ENCODE results near the gene SYPL1.

Gene SYPL1

GRCh38 chr7:106119719-106120118 lies 7.6 kb upstream of the SYPL1 start:
- H3K27me3 ChIP-seq (ENCODE audit: insufficient read depth, low read length) = no peaks in the 10 kb centered on the region
- H3K36me3 ChIP-seq (ENCODE audit: insufficient read depth, low read depth, low read length) = no peaks in the 10 kb centered on the region
- no peak overlapping the region for H3K4me3 ChIP-seq (ENCODE audit: low read length)
- peaks cover 9% of the 10 kb centered on the region; the same call in 1 of the 2 replicates for H3K4me1 ChIP-seq (ENCODE audit: insufficient read depth, low read length)
- no peak overlapping the region for H3K9ac ChIP-seq (ENCODE audit: low read depth, low read length)
- H3K9me3 ChIP-seq (ENCODE audit: insufficient read depth, low read depth, low read length) = no peaks in the 10 kb centered on the region
- H3K27ac ChIP-seq (ENCODE audit: low read length) = no peak overlapping the region

GRCh38 chr7:106117786-106118544 lies 5.9 kb upstream of the SYPL1 start:
- Histone ChIP-seq H3K36me3 (ENCODE audit: insufficient read depth, low read depth, low read length) (no peaks in the 10 kb centered on the region), H3K4me3 (ENCODE audit: low read length) (no peak overlapping the region), H3K9ac (ENCODE audit: low read depth, low read length) (no peak overlapping the region), H3K27me3 (ENCODE audit: insufficient read depth, low read length) (0 out of 2 replicates have a peak, but pooled peaks cover 6% of the 10 kb centered on the region), H3K27ac (ENCODE audit: low read length) (no peak overlapping the region), H3K9me3 (ENCODE audit: insufficient read depth, low read depth, low read length) (no peaks in the 10 kb centered on the region), H3K4me1 (ENCODE audit: insufficient read depth, low read length) (peaks cover 11% of the 10 kb centered on the region; the same call in 1 of the 2 replicates)

GRCh38 chr7:106116161-106116704 lies 4.1 kb upstream of the SYPL1 start:
- Histone ChIP-seq H3K4me1 (ENCODE audit: insufficient read depth, low read length) (peaks cover 15% of the 10 kb centered on the region; the same call in 1 of the 2 replicates), H3K4me3 (ENCODE audit: low read length) (no peak overlapping the region), H3K36me3 (ENCODE audit: insufficient read depth, low read depth, low read length) (no peaks in the 10 kb centered on the region), H3K9me3 (ENCODE audit: insufficient read depth, low read depth, low read length) (no peaks in the 10 kb centered on the region), H3K9ac (ENCODE audit: low read depth, low read length) (no peak overlapping the region), H3K27ac (ENCODE audit: low read length) (no peak overlapping the region), H3K27me3 (ENCODE audit: insufficient read depth, low read length) (peaks cover 10% of the 10 kb centered on the region)

- Histone ChIP-seq H3K27ac (ENCODE audit: low read length) (no peak overlapping the region), H3K9me3 (ENCODE audit: insufficient read depth, low read depth, low read length) (no peaks in the 10 kb centered on the region)
Observed at GRCh38 chr7:106114716-106115383, 2.7 kb upstream of the SYPL1 start.

GRCh38 chr7:106112972-106113421 lies 885 bp upstream of the SYPL1 start:
- Histone ChIP-seq H3K9ac (ENCODE audit: low read depth, low read length) (peak overlapping the region; percentile 58; the same call in 1 of the 2 replicates), H3K4me3 (ENCODE audit: low read length) (peak overlapping the region; percentile 78), H3K36me3 (ENCODE audit: insufficient read depth, low read depth, low read length) (no peaks in the 10 kb centered on the region), H3K27ac (ENCODE audit: low read length) (no peak overlapping the region), H3K4me1 (ENCODE audit: insufficient read depth, low read length) (peaks cover 27% of the 10 kb centered on the region), H3K27me3 (ENCODE audit: insufficient read depth, low read length) (peaks cover 18% of the 10 kb centered on the region), H3K9me3 (ENCODE audit: insufficient read depth, low read depth, low read length) (no peaks in the 10 kb centered on the region)

More at GRCh38 chr7:106114716-106115383, 2.7 kb upstream of the SYPL1 start:
- H3K9ac ChIP-seq (ENCODE audit: low read depth, low read length) = no peak overlapping the region
- peaks cover 18% of the 10 kb centered on the region; the same call in 1 of the 2 replicates for H3K4me1 ChIP-seq (ENCODE audit: insufficient read depth, low read length)
- H3K36me3 ChIP-seq (ENCODE audit: insufficient read depth, low read depth, low read length) = no peaks in the 10 kb centered on the region
- H3K4me3 ChIP-seq (ENCODE audit: low read length) = no peak overlapping the region
- H3K27me3 ChIP-seq (ENCODE audit: insufficient read depth, low read length) = peaks cover 18% of the 10 kb centered on the region

- H3K4me1 ChIP-seq (ENCODE audit: insufficient read depth, low read length) = peaks cover 27% of the 10 kb centered on the region
- H3K4me3 ChIP-seq (ENCODE audit: low read length) = peak overlapping the region; percentile 78
- H3K27ac ChIP-seq (ENCODE audit: low read length) = no peak overlapping the region
- peak overlapping the region; percentile 81 for H3K9ac ChIP-seq (ENCODE audit: low read depth, low read length)
- no peaks in the 10 kb centered on the region for H3K36me3 ChIP-seq (ENCODE audit: insufficient read depth, low read depth, low read length)
- H3K9me3 ChIP-seq (ENCODE audit: insufficient read depth, low read depth, low read length) = no peaks in the 10 kb centered on the region
- H3K27me3 ChIP-seq (ENCODE audit: insufficient read depth, low read length) = peaks cover 18% of the 10 kb centered on the region
Observed at GRCh38 chr7:106111655-106112117, 426 bp downstream of the SYPL1 start.

- peak overlapping the region; percentile 81 for H3K9ac ChIP-seq (ENCODE audit: low read depth, low read length)
- H3K4me3 ChIP-seq (ENCODE audit: low read length) = peak overlapping the region; percentile 78
- no peaks in the 10 kb centered on the region for H3K9me3 ChIP-seq (ENCODE audit: insufficient read depth, low read depth, low read length)
- no peaks in the 10 kb centered on the region for H3K36me3 ChIP-seq (ENCODE audit: insufficient read depth, low read depth, low read length)
- H3K4me1 ChIP-seq (ENCODE audit: insufficient read depth, low read length) = peaks cover 27% of the 10 kb centered on the region
- H3K27me3 ChIP-seq (ENCODE audit: insufficient read depth, low read length) = peaks cover 18% of the 10 kb centered on the region
- no peak overlapping the region for H3K27ac ChIP-seq (ENCODE audit: low read length)
Observed at GRCh38 chr7:106110885-106111654, 1.0 kb downstream of the SYPL1 start.

- no peaks in the 10 kb centered on the region for H3K36me3 ChIP-seq (ENCODE audit: insufficient read depth, low read depth, low read length)
- H3K4me1 ChIP-seq (ENCODE audit: insufficient read depth, low read length) = peaks cover 27% of the 10 kb centered on the region
- H3K27me3 ChIP-seq (ENCODE audit: insufficient read depth, low read length) = peaks cover 18% of the 10 kb centered on the region
- no peak overlapping the region for H3K9ac ChIP-seq (ENCODE audit: low read depth, low read length)
- no peaks in the 10 kb centered on the region for H3K9me3 ChIP-seq (ENCODE audit: insufficient read depth, low read depth, low read length)
- H3K27ac ChIP-seq (ENCODE audit: low read length) = no peak overlapping the region
- H3K4me3 ChIP-seq (ENCODE audit: low read length) = peak overlapping the region; percentile 78
Observed at GRCh38 chr7:106110238-106110560, 1.9 kb downstream of the SYPL1 start.

GRCh38 chr7:106109521-106110237 lies 2.4 kb downstream of the SYPL1 start:
- Histone ChIP-seq H3K9me3 (ENCODE audit: insufficient read depth, low read depth, low read length) (no peaks in the 10 kb centered on the region), H3K27me3 (ENCODE audit: insufficient read depth, low read length) (peaks cover 18% of the 10 kb centered on the region), H3K36me3 (ENCODE audit: insufficient read depth, low read depth, low read length) (no peaks in the 10 kb centered on the region), H3K27ac (ENCODE audit: low read length) (no peak overlapping the region), H3K4me1 (ENCODE audit: insufficient read depth, low read length) (peaks cover 27% of the 10 kb centered on the region), H3K4me3 (ENCODE audit: low read length) (peak overlapping the region; percentile 78), H3K9ac (ENCODE audit: low read depth, low read length) (no peak overlapping the region)

- no peaks in the 10 kb centered on the region for H3K9me3 ChIP-seq (ENCODE audit: insufficient read depth, low read depth, low read length)
- no peak overlapping the region for H3K9ac ChIP-seq (ENCODE audit: low read depth, low read length)
- peaks cover 18% of the 10 kb centered on the region for H3K27me3 ChIP-seq (ENCODE audit: insufficient read depth, low read length)
- H3K4me1 ChIP-seq (ENCODE audit: insufficient read depth, low read length) = peaks cover 27% of the 10 kb centered on the region
- no peaks in the 10 kb centered on the region for H3K36me3 ChIP-seq (ENCODE audit: insufficient read depth, low read depth, low read length)
- H3K4me3 ChIP-seq (ENCODE audit: low read length) = peak overlapping the region; percentile 78
- no peak overlapping the region for H3K27ac ChIP-seq (ENCODE audit: low read length)
Observed at GRCh38 chr7:106108991-106109390, 3.1 kb downstream of the SYPL1 start.
